Mucosa of descending colon (tissue), 3 donors: ENCODE measurements around the gene AJUBA. TPM values are rescaled to one million over a fixed set of nuclear protein-coding genes. Genes with fewer than 3 reads are reported as not detected.

Experiments
- ATAC-seq: fragments of 200-7000 bp; cut with Tn5 transposase; one replicate; pipeline ENCODE4 v1.9.1; 2020; ENCODE audit warnings: mild to moderate bottlenecking, moderate library complexity
- DNase-seq, 3 donors: peaks; one replicate each; pipeline ENCODE4 v3.0.0-alpha.2; 2020
- H3K36me3 ChIP-seq: fragments of 200-600 bp; one replicate; pipeline ENCODE4 v1.8.0; 2021; ENCODE audit warnings: low read depth, mild to moderate bottlenecking
- H3K4me1 ChIP-seq: fragments of 200-600 bp; one replicate; pipeline ENCODE4 v1.8.0; 2021; ENCODE audit warnings: low read depth, mild to moderate bottlenecking
- H3K4me3 ChIP-seq: fragments of 200-600 bp; one replicate; pipeline ENCODE4 v1.8.0; 2021; ENCODE audit warnings: mild to moderate bottlenecking
- H3K9me3 ChIP-seq: fragments of 200-600 bp; one replicate; pipeline ENCODE4 v1.8.0; 2021; ENCODE audit warnings: mild to moderate bottlenecking
- intact Hi-C, 2 donors: fragments of 100-400 bp; cut with DNase I in 1 of 2; cut with micrococcal nuclease in 1 of 2; formaldehyde crosslinking; loops; one replicate each; pipeline versions ENCODE4 v1.11.0 to v1.11.1; 2022; cut with DNase I, micrococcal nuclease
- total RNA-seq, 3 donors: library from RNA; stranded (reverse); fragmentation: NEBNext Ultra II Directional in 2 of 3; extraction: Animal tissue kit (Norgen Biotek cat#: 25700) in 2 of 3; gene quantifications; one replicate each; pipeline versions ENCODE4 v1.2.1 to v1.2.4, GENCODE V29; 2021 to 2023
- TF ChIP-seq, protein P1 (sequence below): fragments of 200-600 bp; IDR thresholded peaks from one replicate; pipeline ENCODE4 v1.8.0; 2022; ENCODE audit warnings: antibody characterized with exemption, mild to moderate bottlenecking
- donor health status: DM: no; HTN: no; CAD: no; lungs with moderate emphysema.
- donor health status: DM: no; HTN: no; CAD: no.
- donor health status: DM: no; HTN: yes; CAD: no.

The AJUBA gene
- total RNA-seq, 3 donors from 2014 or later = 1.5 to 4.7 (median 2.3) TPM

DNA sequence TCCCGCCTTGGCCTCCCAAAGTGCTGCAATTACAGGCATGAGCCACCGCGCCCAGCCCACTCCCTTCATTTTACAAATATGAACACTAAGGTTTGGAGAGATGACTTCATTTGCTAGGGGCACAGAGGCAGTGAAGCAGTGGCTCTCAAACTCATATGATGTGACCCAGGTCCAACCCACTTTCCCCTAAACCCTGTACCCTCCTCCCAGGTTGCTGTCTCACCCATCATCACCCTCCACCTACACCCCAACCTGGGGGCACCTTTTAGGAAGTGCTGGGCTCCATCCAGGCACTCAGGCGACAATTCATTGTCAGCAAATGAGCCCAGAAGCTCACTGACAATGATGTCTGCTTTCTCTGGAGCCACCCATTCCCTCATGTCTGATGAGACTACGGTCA, 58.6 kb downstream of the AJUBA start:
- ATAC-seq = no peak
- TF ChIP-seq, protein P1, sequence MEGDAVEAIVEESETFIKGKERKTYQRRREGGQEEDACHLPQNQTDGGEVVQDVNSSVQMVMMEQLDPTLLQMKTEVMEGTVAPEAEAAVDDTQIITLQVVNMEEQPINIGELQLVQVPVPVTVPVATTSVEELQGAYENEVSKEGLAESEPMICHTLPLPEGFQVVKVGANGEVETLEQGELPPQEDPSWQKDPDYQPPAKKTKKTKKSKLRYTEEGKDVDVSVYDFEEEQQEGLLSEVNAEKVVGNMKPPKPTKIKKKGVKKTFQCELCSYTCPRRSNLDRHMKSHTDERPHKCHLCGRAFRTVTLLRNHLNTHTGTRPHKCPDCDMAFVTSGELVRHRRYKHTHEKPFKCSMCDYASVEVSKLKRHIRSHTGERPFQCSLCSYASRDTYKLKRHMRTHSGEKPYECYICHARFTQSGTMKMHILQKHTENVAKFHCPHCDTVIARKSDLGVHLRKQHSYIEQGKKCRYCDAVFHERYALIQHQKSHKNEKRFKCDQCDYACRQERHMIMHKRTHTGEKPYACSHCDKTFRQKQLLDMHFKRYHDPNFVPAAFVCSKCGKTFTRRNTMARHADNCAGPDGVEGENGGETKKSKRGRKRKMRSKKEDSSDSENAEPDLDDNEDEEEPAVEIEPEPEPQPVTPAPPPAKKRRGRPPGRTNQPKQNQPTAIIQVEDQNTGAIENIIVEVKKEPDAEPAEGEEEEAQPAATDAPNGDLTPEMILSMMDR = no peak
- no peaks in the 10 kb centered on the region for H3K9me3 ChIP-seq
- H3K4me3 ChIP-seq = no peak overlapping the region
- no peaks in the 10 kb centered on the region for H3K36me3 ChIP-seq
- intact Hi-C loops = no loop called here
- no peak for DNase-seq
- peaks cover 27% of the 10 kb centered on the region for H3K4me1 ChIP-seq

DNA sequence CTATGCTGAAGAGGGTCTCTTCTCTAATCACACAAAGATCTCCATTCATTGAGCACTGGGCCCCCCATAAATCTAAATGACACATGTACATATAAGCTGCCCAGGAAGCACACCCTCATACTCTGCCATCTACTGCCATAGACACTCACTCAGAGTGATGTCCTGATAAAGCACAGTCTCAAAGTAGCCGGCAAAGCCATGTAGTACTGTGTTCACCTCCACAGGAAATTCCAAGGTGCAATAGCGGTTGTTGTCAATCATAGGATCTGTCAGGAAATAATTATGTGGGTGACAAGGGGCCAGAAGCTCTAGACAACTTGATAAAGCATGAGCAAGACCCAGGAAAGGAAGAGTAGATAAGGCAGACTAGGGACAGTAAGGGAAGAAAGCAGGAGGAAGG, 60.1 kb downstream of the AJUBA start:
- Histone ChIP-seq H3K4me3 (no peak overlapping the region), H3K4me1 (peaks cover 25% of the 10 kb centered on the region), H3K9me3 (no peaks in the 10 kb centered on the region), H3K36me3 (no peaks in the 10 kb centered on the region)
- intact Hi-C loops = no loop called here
- no peak for DNase-seq
- TF ChIP-seq, protein P1 = no peak
- ATAC-seq = no peak

Other genes starting within 250 kb of the AJUBA start
- 100 to 1,000 TPM in 2 of 3 donors, 10 to 100 TPM in 1; 97.1 to 137 (median 115) TPM for gene OXA1L, start 215.9 kb downstream of the AJUBA start, total RNA-seq
- gene SLC7A7, start 167.1 kb downstream of the AJUBA start, total RNA-seq = 10 to 100 TPM in 2 of 3 donors, 1 to 10 TPM in 1; 7.6 to 13.7 (median 13.2) TPM
- 10 to 100 TPM; 59.1 to 79.1 (median 64.5) TPM for gene MRPL52, start 152.7 kb downstream of the AJUBA start, total RNA-seq
- gene MMP14, start 146.0 kb downstream of the AJUBA start, total RNA-seq = 100 to 1,000 TPM in 2 of 3 donors, 10 to 100 TPM in 1; 48.1 to 161 (median 104) TPM
- gene LRP10, start 110.8 kb downstream of the AJUBA start, total RNA-seq = 100 to 1,000 TPM; 218 to 276 (median 245) TPM
- gene REM2, start 99.3 kb downstream of the AJUBA start, total RNA-seq = under 1 TPM; 0.35 to 0.66 (median 0.51) TPM
- 10 to 100 TPM; 74.1 to 97.9 (median 75.3) TPM for gene RBM23, start 63.4 kb downstream of the AJUBA start, total RNA-seq
- 10 to 100 TPM; 47.7 to 55.1 (median 50.2) TPM for gene PRMT5, start 53.2 kb downstream of the AJUBA start, total RNA-seq
- 10 to 100 TPM; 34.0 to 42.8 (median 41.4) TPM for gene HAUS4, start 25.5 kb downstream of the AJUBA start, total RNA-seq
- gene C14orf93, start 27.6 kb upstream of the AJUBA start, total RNA-seq = 10 to 100 TPM; 11.0 to 16.3 (median 11.8) TPM
- gene PSMB5, start 52.3 kb upstream of the AJUBA start, total RNA-seq = 10 to 100 TPM; 54.4 to 94.3 (median 92.5) TPM
- not detected for gene PSMB11, start 59.7 kb upstream of the AJUBA start, total RNA-seq
- 1 to 10 TPM; 2.7 to 4.8 (median 4.4) TPM for gene CDH24, start 75.0 kb upstream of the AJUBA start, total RNA-seq
- gene ACIN1, start 112.6 kb upstream of the AJUBA start, total RNA-seq = 100 to 1,000 TPM; 143 to 172 (median 170) TPM
- 10 to 100 TPM; 46.6 to 48.3 (median 48.0) TPM for gene C14orf119, start 113.0 kb upstream of the AJUBA start, total RNA-seq
- gene CIROP, start 122.4 kb upstream of the AJUBA start, total RNA-seq = under 1 TPM in 1 of 3 donors, not detected in 2; 0.13 TPM
- not detected for gene CEBPE, start 136.7 kb upstream of the AJUBA start, total RNA-seq
- 10 to 100 TPM; 16.0 to 26.4 (median 22.0) TPM for gene SLC7A8, start 201.1 kb upstream of the AJUBA start, total RNA-seq